HG03060 (cell line): ENCODE measurements around the gene RNF145.
"Not testable (repeated sequence)": the region's sequence is repeated elsewhere in the genome, so short reads cannot be mapped to it uniquely, and the experiment has no call there.

ENCODE experiments used
- ATAC-seq: cut with Tn5 transposase; IDR thresholded peaks from one replicate; pipeline ENCODE4 v1.9.1; 2021; ENCODE audit warnings: low read depth, moderate number of reproducible peaks; ENCODE audit not compliant: unreplicated experiment

The RNF145 gene, protein sequence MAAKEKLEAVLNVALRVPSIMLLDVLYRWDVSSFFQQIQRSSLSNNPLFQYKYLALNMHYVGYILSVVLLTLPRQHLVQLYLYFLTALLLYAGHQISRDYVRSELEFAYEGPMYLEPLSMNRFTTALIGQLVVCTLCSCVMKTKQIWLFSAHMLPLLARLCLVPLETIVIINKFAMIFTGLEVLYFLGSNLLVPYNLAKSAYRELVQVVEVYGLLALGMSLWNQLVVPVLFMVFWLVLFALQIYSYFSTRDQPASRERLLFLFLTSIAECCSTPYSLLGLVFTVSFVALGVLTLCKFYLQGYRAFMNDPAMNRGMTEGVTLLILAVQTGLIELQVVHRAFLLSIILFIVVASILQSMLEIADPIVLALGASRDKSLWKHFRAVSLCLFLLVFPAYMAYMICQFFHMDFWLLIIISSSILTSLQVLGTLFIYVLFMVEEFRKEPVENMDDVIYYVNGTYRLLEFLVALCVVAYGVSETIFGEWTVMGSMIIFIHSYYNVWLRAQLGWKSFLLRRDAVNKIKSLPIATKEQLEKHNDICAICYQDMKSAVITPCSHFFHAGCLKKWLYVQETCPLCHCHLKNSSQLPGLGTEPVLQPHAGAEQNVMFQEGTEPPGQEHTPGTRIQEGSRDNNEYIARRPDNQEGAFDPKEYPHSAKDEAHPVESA

DNA sequence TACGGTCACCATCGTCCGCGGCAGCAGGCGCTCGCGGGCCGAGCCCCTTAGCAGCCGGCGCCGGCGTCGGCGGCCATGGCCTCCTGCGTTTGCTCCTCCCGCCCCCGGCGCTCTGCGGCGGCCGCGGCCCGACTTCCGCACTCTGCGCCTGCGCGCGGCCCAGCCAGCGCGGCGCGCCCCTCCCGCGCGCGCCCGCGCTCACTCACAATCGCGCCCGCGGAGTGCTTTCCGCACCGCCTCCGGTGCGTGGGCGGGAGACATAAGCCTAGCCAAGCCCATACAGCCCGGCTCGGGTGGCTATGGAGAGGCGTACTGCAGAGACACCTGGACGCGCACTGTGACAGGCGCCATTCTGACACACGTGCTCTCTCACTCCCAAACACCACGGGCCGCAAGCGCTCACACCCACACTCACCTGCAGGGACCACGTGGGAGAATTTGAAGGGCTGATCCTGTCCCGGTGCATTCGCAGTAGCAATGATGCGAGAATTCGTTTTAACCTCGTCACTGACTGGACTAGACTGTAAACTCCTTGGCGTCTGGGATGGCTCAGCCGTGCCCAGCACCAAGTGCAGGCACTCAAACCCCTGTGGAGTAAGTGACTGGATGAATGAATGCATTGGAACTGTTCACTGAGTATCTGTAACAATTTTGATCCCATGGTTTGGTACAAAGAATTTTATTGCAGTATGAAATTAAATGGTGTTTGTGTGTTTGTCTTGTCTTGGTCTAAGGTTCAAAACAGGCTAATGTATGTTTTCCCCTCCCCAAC lies at the start of gene RNF145:
Gene RNF145, minus strand, starts transcription at position 116 of the 772 bp plus-strand sequence. CDS start 5,936 bp downstream, outside the sequence.
- peak; percentile 46 for ATAC-seq

GRCh38 chr5:159258361-159258760 lies 49.0 kb upstream of the RNF145 start:
- ATAC-seq: no peak

DNA sequence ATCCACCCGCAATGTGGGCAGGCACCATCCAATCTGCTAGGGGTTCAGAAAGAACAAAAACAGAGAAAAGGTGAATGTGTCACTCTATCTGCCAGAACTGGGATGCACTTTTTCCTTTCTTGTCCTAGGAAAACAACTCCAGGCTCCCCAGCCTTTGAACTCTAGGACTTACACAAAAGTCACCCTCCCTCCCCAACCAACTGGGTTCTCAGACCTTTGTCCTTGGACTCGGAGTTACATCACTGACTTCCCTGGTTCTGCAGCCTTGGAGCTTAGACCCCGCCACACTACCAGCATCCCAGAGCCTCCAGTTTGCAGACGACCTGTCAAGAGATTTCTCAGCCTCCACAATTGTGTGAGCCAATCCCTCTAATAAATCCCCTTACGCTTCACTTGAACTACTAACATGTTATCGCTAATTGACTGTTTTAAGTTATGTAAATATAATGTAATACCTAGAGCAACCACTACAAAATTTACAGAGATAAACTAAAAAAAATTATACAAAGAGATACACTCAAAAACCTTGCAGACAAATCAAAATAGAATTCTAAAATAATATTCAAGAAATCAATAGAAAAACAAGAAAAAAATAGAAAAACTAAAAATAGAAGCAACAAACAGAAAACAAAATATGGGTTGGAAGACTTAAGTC lies 48.4 kb upstream of the RNF145 start:
- no peak for ATAC-seq

DNA sequence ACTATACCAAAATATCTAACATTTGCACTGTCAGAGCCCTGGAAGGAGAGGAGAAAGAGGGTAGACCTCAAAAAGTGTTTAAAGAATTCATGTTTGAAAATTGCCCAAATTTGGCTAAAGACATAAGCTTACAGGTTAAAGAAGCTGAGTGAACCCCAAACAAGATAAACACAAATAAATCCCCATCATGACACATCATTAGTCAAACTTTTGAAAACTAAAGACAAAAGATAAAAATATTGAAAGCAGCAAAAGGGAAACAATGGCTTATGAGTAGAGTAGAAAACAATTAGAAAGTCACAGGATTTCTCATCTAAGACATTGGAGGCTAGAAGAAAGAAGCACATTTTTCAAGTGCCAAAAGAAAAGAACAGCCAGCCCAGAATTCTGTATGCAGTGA lies 47.7 kb upstream of the RNF145 start:
- ATAC-seq: no peak

DNA sequence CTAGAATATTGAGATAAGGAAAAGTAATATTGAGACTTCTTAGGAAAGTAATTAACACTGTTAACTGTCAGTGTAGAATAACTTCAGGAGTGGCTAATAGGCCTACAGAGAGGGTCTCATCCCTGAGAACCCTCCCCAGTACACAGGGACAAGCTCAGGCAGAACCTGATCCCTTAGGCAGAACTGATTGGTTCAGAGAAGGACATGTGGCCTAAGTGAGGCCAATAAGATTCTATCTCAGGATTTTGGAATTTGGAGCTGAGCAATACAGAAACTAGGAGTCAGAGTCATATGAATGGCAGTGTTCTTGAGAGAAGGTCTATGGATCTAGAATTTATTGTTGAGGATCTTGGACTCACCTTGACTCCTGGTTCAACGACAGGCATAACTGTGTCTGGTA lies 42.8 kb upstream of the RNF145 start:
- ATAC-seq: no peak

- no peak for ATAC-seq
Observed at GRCh38 chr5:159249158-159249557, 39.8 kb upstream of the RNF145 start.

GRCh38 chr5:159244890-159245289 lies 35.5 kb upstream of the RNF145 start:
- no peak for ATAC-seq

DNA sequence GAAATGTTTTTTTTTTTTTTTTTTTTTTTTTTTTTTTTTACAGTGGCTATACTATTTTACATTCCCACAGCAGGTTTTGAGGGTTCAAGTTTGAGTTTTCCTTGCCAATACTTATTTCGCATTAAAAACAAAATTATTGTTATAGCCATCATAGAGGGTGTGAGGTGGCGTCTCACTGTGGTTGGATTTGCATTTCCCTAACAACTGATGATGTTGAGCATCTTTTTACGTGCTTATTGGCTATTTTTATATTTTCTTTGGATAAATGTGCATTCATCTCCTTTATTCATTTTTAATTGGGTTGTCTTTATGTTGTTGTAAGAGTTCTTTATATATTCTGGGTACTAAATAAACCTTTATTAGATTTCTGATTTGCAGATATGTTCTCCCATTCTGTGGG lies 34.8 kb upstream of the RNF145 start:
- no peak for ATAC-seq

DNA sequence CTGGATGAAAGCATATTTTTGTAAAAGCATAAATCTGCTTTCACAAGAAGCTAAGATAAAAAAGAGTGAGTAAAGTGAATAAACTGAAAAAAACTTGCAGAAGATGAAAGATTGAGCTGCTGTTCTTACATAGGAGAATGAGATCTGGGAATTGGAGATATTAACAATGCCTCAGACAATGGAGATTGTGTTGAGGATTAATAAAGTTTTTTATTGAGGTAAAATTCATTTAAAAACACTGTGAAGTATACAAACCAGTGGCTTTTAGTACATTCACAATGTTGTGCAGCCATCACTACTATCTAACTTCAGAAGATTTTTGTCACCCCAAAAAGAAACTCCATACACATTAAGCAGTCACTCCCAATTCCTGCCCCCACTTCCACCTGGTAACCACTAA lies 34.0 kb upstream of the RNF145 start:
- ATAC-seq: no peak

DNA sequence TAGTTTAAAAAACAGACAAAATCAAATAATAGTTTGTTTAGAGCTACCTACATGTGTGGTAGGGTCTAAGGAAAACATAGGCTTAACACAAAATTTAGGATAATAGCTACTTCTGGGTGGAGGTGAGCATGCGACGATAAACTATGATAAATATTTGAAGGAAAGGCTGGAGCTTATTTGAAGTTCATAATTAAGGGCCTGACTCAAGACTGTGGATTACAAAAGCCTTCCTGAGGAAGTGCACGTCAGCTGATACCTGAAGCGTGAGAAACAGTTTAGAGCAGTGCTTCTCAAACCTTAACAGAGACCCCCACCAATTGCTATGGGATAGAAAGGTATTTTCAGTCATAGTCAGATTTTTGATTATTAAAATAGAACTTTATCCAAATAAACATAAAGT lies 33.3 kb upstream of the RNF145 start:
- no peak for ATAC-seq

DNA sequence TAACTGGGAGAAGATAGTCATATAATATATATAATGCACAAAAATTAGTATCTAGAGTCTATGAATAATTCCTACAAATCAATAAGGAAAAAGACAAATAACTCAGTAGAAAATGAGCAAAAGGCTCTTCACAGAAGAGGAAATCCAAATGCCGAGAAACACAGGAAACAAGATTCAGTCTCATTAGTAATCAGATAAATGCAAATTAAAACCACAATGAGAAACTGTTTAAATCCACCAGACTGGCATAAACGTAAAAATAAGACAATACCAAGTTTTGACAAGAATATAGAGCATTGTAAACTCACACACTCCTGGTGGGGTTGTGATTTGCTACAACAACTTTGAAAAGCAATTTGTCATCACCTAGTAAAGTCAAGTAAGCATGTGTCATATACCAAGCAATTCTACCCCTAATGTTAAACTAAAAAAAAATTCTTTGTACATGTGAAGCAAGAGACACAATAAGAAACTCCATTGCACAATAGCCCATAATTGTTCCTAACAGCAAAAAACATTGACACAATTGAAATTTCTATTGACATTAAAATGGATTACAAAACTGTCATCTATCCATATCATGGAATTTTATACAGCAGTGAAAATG lies 32.7 kb upstream of the RNF145 start:
- ATAC-seq: no peak

DNA sequence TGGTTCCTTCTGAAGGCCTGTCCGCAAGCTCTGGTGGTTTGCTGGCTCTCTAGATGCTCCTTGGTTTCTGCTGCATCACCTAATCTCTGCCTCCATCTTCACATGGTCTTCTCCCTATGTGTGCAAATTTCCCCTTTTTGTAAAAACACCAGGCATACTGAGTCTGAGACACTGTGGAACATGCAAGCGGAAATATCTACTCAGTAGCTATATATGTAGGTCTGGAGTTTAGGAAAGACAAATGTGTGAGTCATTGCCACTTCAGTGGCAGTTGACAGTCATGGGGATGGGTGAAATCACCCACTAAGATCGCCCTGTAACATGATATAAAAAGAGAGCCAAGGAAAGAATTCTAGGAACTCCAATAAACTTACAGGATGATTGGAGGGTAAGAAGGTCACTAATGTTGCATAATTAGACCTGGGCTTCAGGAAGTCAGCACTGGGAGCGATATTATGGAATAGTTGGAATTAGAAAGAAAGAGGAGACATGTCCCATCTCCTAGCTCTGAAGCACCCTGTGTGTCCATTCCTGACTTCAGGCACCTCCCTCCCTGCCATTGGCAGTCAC lies 31.0 kb upstream of the RNF145 start:
- ATAC-seq: no peak

GRCh38 chr5:159235871-159236520 lies 26.6 kb upstream of the RNF145 start:
- ATAC-seq: not testable (repeated sequence)

GRCh38 chr5:159231167-159231566 lies 21.8 kb upstream of the RNF145 start:
- no peak for ATAC-seq

DNA sequence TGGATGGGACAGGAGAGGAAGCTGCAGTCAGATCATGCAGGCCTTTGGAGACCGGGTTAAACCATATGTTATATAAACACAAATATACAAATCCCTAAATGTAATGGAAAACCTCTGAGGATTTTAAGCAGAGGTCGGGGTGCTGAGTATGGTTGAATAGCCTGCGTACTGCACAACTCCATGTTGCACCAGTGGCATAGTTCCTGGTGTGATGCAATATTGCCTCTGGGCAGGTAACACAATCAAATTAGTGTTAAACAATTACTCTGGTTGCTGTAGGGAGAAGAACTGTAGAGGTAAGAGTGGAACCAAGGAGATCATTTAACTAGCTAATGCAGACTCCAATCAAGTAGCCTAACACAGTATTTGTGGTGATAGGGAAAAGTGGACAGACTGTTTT lies 21.3 kb upstream of the RNF145 start:
- no peak for ATAC-seq

DNA sequence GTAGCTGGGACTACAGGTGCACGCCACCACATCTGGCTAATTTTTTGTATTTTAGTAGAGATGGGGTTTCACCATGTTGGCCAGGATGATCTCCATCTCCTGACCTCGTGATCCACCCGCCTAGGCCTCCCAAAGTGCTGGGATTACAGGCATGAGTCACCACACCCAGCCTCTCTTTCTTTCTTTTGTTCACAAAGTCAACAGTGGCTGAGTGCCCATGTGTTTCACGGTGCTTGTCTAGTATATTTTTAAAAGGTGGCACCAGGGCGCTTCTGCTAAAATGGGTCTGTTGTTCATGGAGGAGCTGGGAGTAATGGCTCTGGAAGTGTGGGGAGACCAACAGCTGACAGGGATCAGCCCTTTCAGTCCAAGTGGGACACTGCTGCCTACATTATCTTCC lies 18.7 kb upstream of the RNF145 start:
- ATAC-seq: not testable (repeated sequence)

DNA sequence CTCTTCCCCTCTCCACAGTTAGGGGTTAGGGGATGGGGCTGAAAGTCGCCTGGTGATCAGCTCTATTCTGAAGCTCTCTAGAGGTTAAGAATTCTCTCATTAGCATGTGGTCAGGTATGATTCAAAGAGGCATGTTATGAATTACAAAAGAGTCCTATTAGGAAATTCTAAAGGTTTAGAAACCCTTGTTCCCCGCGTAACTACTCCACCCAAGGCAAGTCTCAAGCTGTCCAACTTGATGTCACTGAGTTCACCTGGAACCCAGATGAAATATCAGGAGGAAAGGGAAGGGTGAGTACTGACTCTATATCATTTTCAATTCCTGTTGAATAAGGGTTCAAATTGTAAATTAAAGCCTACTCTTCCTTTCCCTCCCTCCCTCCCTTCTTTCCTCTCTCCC lies 18.1 kb upstream of the RNF145 start:
- no peak for ATAC-seq

- no peak for ATAC-seq
Observed at GRCh38 chr5:159226451-159226850, 17.1 kb upstream of the RNF145 start.

GRCh38 chr5:159224471-159224870 lies 15.1 kb upstream of the RNF145 start:
- ATAC-seq: no peak

- no peak for ATAC-seq
Observed at GRCh38 chr5:159223469-159223868, 14.1 kb upstream of the RNF145 start.
